ENCODE data around the gene SMC6. TPM values are rescaled to one million over a fixed set of nuclear protein-coding genes. Genes with fewer than 3 reads are reported as not detected.

The SMC6 gene
- total and polyA plus RNA-seq, 10 of the 15 experiments (the other 5 are each of a cell fraction or from before 2014, with no cell fraction given), result 12.8 to 63.8 (median 38.8) TPM

GRCh38 chr2:17644997-17645720 is 108.5 kb downstream of the SMC6 start (continued):
- TF ChIP-seq KDM1A (IDR thresholded peaks at IDR 0.05; ENCODE audit: borderline replicate concordance) (no peak), NR2F1 (conservative IDR thresholded peaks at IDR 0.05) (no peak), HDAC2 (IDR thresholded peaks at IDR 0.05) (no peak), CEBPZ (IDR thresholded peaks at IDR 0.05; ENCODE audit: low read depth, low read length) (no peak), NRF1 (conservative IDR thresholded peaks at IDR 0.05; ENCODE audit: low read depth, low read length) (no peak), BRCA1 (IDR thresholded peaks at IDR 0.05; ENCODE audit: low read depth, low read length) (no peak), ATF3 (IDR thresholded peaks at IDR 0.05; ENCODE audit: borderline replicate concordance, extremely low read depth, low read depth, low read length) (no peak), GATAD2B (conservative IDR thresholded peaks at IDR 0.05; ENCODE audit: low read depth) (no peak), IRF4 (IDR thresholded peaks at IDR 0.05; ENCODE audit: low read depth, low read length) (no peak)
